Activated T-cell treated with anti-CD3 and anti-CD28 coated beads for 24 hours (primary cell): ENCODE data around the gene NAGA.
A peak's percentile ranks its signal among the peaks of the same experiment; 100 is the strongest.
"Not testable (repeated sequence)": the region's sequence is repeated elsewhere in the genome, so short reads cannot be mapped to it uniquely, and the experiment has no call there.

Experiments
- DNase-seq: peaks from one replicate; pipeline ENCODE4 v3.0.0-alpha.2; 2020; ENCODE audit warnings: low read depth

NAGA gene

GRCh38 chr22:42070517-42071422, at the start of gene NAGA:
Gene NAGA, minus strand, starts transcription at chr22:42070812. Its CDS starts 515 bp downstream, at chr22:42070297.
- DNase-seq, result peak; percentile 88

GRCh38 chr22:42116848-42117424, 46.3 kb upstream of the NAGA start:
- DNase-seq, result no peak

GRCh38 chr22:42115420-42115830, 44.8 kb upstream of the NAGA start:
- DNase-seq, result not testable (repeated sequence)

- no peak for DNase-seq
Observed at GRCh38 chr22:42114721-42115120, 44.1 kb upstream of the NAGA start.

GRCh38 chr22:42112793-42113192, 42.2 kb upstream of the NAGA start:
- DNase-seq, result not testable (repeated sequence)

GRCh38 chr22:42111798-42112197, 41.2 kb upstream of the NAGA start:
- no peak for DNase-seq

- DNase-seq, result no peak
Observed at GRCh38 chr22:42108848-42109247, 38.2 kb upstream of the NAGA start.

- DNase-seq, result not testable (repeated sequence)
Observed at GRCh38 chr22:42104332-42104860, 33.8 kb upstream of the NAGA start.

GRCh38 chr22:42101199-42101598, 30.6 kb upstream of the NAGA start:
- DNase-seq, result no peak

GRCh38 chr22:42091455-42091782, 20.8 kb upstream of the NAGA start:
- no peak for DNase-seq

GRCh38 chr22:42090596-42091454, 20.2 kb upstream of the NAGA start, which contains the start of gene NDUFA6:
Gene NDUFA6, minus strand, starts transcription at chr22:42090772. Its CDS starts 28 bp downstream, at chr22:42090744.
- peak; percentile 97 for DNase-seq

- DNase-seq, result no peak
Observed at GRCh38 chr22:42086051-42086450, 15.4 kb upstream of the NAGA start.

GRCh38 chr22:42084874-42085273, 14.3 kb upstream of the NAGA start:
- no peak for DNase-seq

GRCh38 chr22:42083119-42083518, 12.5 kb upstream of the NAGA start:
- DNase-seq, result no peak

- DNase-seq, result no peak
Observed at GRCh38 chr22:42080287-42080686, 9.7 kb upstream of the NAGA start.

- DNase-seq, result peak; percentile 96
Observed at GRCh38 chr22:42079319-42080251, 9.0 kb upstream of the NAGA start, which contains the start of gene SMDT1. Gene SMDT1, plus strand, starts transcription at chr22:42079700. Its CDS starts 69 bp downstream, at chr22:42079769.

GRCh38 chr22:42078469-42079318, 8.1 kb upstream of the NAGA start:
- DNase-seq, result no peak

- no peak for DNase-seq
Observed at GRCh38 chr22:42077486-42078125, 7.0 kb upstream of the NAGA start.

GRCh38 chr22:42076764-42077485, 6.3 kb upstream of the NAGA start:
- no peak for DNase-seq
